Skeletal muscle satellite cell (primary cell): ENCODE measurements around the gene ZNF526.

ENCODE experiments used
- H3K27me3 ChIP-seq: 2 replicates; pipeline ENCODE4 v1.7.0; 2013; ENCODE audit warnings: low read length; ENCODE audit not compliant: control insufficient read depth, insufficient read depth
- H3K36me3 ChIP-seq: 2 replicates; pipeline ENCODE4 v1.7.0; 2013; ENCODE audit warnings: mild to moderate bottlenecking, control low read depth, low read length; ENCODE audit not compliant: insufficient read depth
- H3K4me1 ChIP-seq: 2 replicates; pipeline ENCODE4 v1.7.0; 2013; ENCODE audit warnings: low read length; ENCODE audit not compliant: control insufficient read depth, insufficient read depth
- H3K4me2 ChIP-seq: 2 replicates; pipeline ENCODE4 v1.7.0; 2013; ENCODE audit warnings: mild to moderate bottlenecking, low read length
- H3K4me3 ChIP-seq: 2 replicates; pipeline ENCODE4 v1.7.0; 2013; ENCODE audit warnings: low read length
- H3K9ac ChIP-seq: 2 replicates; pipeline ENCODE4 v1.7.0; 2013; ENCODE audit warnings: mild to moderate bottlenecking, low read depth, low read length, moderate library complexity
- H3K9me3 ChIP-seq: replicated peaks from 2 replicates; pipeline ENCODE4 v1.7.0; 2013; ENCODE audit warnings: mild to moderate bottlenecking, control low read depth, low read length

ZNF526 gene

DNA sequence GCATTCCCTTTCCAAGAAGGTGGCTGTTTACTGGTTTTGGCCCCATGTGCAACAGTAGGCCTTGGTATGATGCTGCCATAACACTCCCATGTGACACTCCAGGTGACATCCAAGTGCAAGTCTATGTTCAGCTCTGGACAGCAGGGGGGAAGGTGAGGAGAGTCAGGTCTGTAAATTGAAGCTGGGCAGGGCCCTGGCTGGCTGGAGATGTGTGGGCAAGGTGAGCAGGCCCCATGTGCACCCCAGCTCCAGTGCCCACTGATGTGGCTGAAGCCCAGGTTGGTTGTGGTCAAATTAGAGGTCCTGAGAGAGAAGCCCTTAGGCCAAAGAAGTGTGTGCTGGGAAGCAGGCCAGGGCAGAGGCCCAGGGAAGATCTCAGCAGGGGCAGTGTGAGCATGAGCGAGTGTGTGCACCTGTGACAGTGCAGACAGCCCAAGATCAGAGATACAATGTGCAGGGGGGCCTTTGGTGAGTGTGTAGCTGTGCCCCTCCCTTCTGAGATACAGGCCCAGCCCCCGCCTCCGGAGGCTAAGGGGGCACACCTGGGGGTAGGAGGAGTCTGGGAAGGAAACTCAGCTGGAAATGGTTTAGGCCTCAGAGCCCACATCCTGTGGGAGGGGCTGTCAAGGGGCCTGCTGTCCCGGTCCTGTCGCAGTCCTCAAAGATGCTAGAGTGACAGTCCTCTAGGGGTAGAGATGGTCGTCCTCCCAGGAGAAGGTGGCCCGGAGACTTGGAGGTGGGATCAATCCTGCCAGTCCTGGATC lies 21.3 kb upstream of the ZNF526 start:
- Histone ChIP-seq H3K4me3 (no peak overlapping the region), H3K27me3 (no peaks in the 10 kb centered on the region), H3K36me3 (peaks cover 47% of the 10 kb centered on the region), H3K4me2 (no peak overlapping the region), H3K9ac (no peak overlapping the region), H3K9me3 (no peaks in the 10 kb centered on the region), H3K4me1 (no peaks in the 10 kb centered on the region)

GRCh38 chr19:42199440-42200115 lies 20.5 kb upstream of the ZNF526 start:
- Histone ChIP-seq H3K36me3 (peaks cover 53% of the 10 kb centered on the region), H3K4me1 (no peaks in the 10 kb centered on the region), H3K4me3 (no peak overlapping the region), H3K9me3 (no peaks in the 10 kb centered on the region), H3K27me3 (no peaks in the 10 kb centered on the region), H3K4me2 (no peak overlapping the region), H3K9ac (no peak overlapping the region)

- no peak overlapping the region for H3K9ac ChIP-seq
- H3K4me3 ChIP-seq: no peak overlapping the region
- no peaks in the 10 kb centered on the region for H3K9me3 ChIP-seq
- H3K4me1 ChIP-seq: no peaks in the 10 kb centered on the region
- peaks cover 57% of the 10 kb centered on the region for H3K36me3 ChIP-seq
- H3K4me2 ChIP-seq: no peak overlapping the region
- no peaks in the 10 kb centered on the region for H3K27me3 ChIP-seq
Observed at GRCh38 chr19:42200116-42200715, 19.9 kb upstream of the ZNF526 start.

GRCh38 chr19:42201489-42202289 lies 18.4 kb upstream of the ZNF526 start:
- Histone ChIP-seq H3K4me1 (peaks cover 4% of the 10 kb centered on the region), H3K4me3 (no peak overlapping the region), H3K4me2 (no peak overlapping the region), H3K27me3 (no peaks in the 10 kb centered on the region), H3K9me3 (no peaks in the 10 kb centered on the region), H3K9ac (no peak overlapping the region), H3K36me3 (peaks cover 57% of the 10 kb centered on the region)

DNA sequence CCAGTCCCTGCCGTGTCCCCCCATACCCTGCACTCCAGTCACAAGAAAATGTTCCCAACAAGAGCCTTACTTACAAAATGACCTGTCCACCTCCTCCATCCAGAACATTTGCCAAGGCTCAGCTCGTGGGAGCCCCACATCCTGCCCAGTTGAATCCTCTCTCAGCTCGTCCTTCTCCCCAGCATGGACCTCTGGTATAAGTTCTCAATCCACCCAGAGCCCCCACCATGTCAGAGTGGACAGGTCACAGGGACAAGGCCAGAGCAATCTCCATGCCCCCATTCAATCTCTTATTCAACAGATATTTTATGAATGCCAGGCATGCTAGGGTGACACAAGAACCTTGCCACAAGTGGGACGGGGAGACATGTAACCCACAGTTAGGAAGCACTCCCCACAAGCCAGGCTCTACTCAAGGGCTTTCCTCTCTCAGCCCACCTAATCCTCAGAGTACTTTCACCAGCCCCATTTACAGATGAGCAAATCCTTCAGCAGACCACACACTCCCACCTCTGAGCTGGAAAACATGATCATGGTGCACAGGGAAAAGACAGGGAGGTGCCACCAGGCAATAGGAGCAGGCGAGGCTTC lies 17.7 kb upstream of the ZNF526 start:
- H3K4me3 ChIP-seq: no peak overlapping the region
- no peak overlapping the region for H3K4me2 ChIP-seq
- H3K9me3 ChIP-seq: no peaks in the 10 kb centered on the region
- no peak overlapping the region for H3K9ac ChIP-seq
- no peaks in the 10 kb centered on the region for H3K27me3 ChIP-seq
- H3K36me3 ChIP-seq: peaks cover 54% of the 10 kb centered on the region
- H3K4me1 ChIP-seq: peaks cover 11% of the 10 kb centered on the region

- Histone ChIP-seq H3K4me2 (no peak overlapping the region), H3K27me3 (no peaks in the 10 kb centered on the region), H3K9ac (no peak overlapping the region), H3K4me1 (peaks cover 22% of the 10 kb centered on the region), H3K9me3 (no peaks in the 10 kb centered on the region), H3K4me3 (no peak overlapping the region), H3K36me3 (peaks cover 58% of the 10 kb centered on the region)
Observed at GRCh38 chr19:42203700-42204099, 16.4 kb upstream of the ZNF526 start.

DNA sequence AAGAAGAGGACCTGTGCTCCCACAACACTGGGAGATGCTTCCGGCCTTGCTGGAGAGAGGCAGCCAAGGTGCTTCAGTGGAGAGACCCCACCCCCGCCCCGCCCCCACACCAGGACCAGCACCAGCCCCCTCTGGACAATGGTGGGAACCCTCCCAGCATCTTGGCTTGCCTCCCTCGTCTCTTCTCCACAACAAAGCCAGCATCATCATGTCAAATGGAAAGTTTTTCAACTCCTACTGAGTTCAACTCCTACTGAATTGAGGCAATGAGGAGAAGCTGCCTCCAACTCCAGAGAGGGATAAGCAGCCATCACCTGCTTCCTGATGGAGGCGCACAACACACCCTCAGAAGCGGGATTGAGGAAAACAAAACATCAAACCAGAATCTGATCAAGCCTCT lies 15.4 kb upstream of the ZNF526 start:
- Histone ChIP-seq H3K4me3 (no peak overlapping the region), H3K9me3 (no peaks in the 10 kb centered on the region), H3K27me3 (no peaks in the 10 kb centered on the region), H3K36me3 (peaks cover 59% of the 10 kb centered on the region), H3K4me1 (peaks cover 22% of the 10 kb centered on the region), H3K9ac (no peak overlapping the region), H3K4me2 (no peak overlapping the region)

DNA sequence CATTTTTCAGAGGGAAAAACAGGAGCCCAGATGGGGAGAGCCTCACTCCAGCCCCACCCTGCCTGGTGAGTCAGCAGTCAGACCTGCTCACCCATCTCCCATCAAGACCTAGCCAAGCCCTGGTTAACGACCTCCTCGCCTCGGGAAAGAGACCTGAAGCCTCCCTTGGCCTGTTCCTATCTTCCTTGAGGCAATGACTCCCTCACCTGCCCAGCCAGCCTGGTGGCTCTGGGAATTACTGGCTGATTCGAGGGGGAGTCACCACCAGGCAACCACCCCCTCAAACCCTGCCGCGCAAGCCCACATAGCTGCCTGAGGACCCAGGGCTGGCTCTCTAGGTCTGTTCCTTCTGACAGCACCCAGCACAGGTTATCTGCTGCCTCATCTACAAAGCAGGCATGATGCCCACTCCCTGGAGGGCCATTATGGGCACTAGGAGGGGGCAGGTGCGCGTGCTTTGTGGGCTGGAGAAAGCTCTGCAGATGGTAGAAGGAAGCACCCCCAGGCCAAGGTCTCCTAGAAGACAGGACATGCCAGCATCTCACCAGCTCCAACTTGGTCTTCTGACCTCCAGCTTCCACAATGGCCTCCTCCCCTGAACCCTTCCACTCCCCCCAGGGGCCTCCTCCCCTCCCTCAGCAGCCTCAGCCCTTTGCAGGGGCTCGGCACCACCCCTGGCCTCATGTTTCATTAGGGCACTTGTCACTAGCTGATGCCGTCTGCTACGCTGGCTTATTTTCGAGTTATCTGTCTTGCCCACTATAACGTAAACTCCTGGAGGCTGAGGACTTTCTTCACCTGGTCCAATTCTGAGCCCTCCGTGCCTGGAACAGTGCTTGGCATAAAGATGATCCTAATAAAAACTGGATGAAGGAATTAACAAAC lies 13.0 kb upstream of the ZNF526 start:
- Histone ChIP-seq H3K4me1 (peaks cover 22% of the 10 kb centered on the region), H3K9me3 (no peaks in the 10 kb centered on the region), H3K4me3 (no peak overlapping the region), H3K27me3 (no peaks in the 10 kb centered on the region), H3K4me2 (peak overlapping the region; percentile 40), H3K9ac (no peak overlapping the region), H3K36me3 (peaks cover 42% of the 10 kb centered on the region)

DNA sequence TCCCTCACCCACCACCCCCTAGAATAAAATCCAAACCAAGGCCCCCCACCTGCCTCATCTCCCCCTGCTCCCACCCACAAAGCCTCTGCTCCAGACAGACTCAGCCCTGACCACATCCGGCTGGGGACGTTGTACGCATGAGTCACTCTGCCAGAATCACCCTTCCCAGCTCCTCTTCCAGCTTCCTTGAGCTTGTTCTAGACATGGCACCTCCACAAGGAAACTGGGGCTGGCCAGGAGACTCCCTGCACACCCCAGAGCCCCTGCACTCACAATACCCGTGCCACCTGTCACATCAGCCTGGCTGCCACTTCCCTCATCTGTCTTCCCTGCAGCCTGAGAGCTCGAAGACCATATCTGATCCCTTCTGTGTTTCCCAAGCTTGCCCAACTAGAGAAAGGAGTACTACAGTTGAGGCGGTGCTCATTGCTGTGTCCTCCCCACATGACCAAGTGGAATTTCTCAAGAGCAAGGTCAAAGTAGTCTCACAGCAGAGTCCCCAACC lies 12.3 kb upstream of the ZNF526 start:
- H3K9ac ChIP-seq: no peak overlapping the region
- no peaks in the 10 kb centered on the region for H3K27me3 ChIP-seq
- H3K9me3 ChIP-seq: no peaks in the 10 kb centered on the region
- peak overlapping the region; percentile 40 for H3K4me2 ChIP-seq
- peaks cover 39% of the 10 kb centered on the region for H3K36me3 ChIP-seq
- peak overlapping the region; percentile 13 for H3K4me3 ChIP-seq
- H3K4me1 ChIP-seq: peaks cover 22% of the 10 kb centered on the region

DNA sequence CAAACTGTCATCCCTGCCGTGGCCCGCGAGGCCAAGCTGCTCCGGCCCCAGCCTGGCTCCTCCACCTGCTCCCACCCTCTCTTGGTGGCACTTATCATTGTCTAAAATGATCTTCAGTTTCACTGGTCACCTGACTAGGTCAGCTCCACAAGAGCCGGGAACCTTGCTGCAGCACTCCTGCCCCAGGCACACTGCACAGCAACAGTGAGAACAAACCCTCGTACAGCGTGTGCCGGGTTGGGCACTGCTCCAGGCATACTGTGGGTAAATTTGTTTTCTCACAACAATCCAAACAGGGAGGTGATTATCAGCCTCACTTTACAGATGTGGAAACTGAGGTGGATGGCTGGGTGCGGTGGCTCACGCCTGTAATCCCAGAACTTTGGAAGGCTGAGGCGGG lies 11.5 kb upstream of the ZNF526 start:
- Histone ChIP-seq H3K27me3 (no peaks in the 10 kb centered on the region), H3K4me2 (no peak overlapping the region), H3K9ac (no peak overlapping the region), H3K36me3 (peaks cover 37% of the 10 kb centered on the region), H3K9me3 (no peaks in the 10 kb centered on the region), H3K4me1 (peaks cover 22% of the 10 kb centered on the region), H3K4me3 (no peak overlapping the region)
